Measurements from ENCODE around the gene SLC15A4.
A peak's percentile ranks its signal among the peaks of the same experiment; 100 is the strongest.
"Not testable (repeated sequence)": the region's sequence is repeated elsewhere in the genome, so short reads cannot be mapped to it uniquely, and the experiment has no call there.

Gene SLC15A4

DNA sequence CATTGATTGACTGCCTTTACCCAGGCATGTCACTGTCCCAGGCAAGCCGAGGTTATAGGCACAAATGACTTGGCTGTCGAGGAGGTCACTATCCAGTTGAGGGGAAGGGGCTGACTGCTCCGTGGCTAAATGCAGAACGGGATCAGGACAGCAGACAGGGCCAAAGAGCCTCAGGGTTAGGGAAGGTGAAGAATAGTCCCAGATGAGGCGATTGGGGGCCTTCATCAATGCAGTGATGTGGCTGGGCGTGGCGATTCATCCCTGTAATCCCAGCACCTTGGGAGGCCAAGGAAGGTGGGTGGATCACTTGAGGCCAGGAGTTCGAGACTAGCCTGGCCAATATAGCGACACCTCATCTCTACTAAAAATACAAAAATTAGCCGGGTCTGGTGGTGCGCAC, 18.8 kb upstream of the SLC15A4 start:
- Histone ChIP-seq H2AFZ (ENCODE audit: low read depth, low read length) (no peak overlapping the region), H3K36me3 (replicated peaks; ENCODE audit: low read depth, low read length) (no peaks in the 10 kb centered on the region), H3K4me3 (ENCODE audit: low read length) (no peak overlapping the region), H3K27me3 (ENCODE audit: low read depth, low read length) (peaks cover 41% of the 10 kb centered on the region), H3K9ac (ENCODE audit: low read length) (no peak overlapping the region), H3K9me3 (ENCODE audit: insufficient read depth, low read length) (no peaks in the 10 kb centered on the region), H3K27ac (ENCODE audit: low read length) (no peak overlapping the region), H3K4me2 (ENCODE audit: low read length) (no peak overlapping the region), H4K20me1 (ENCODE audit: insufficient read depth, low read length) (no peaks in the 10 kb centered on the region), H3K4me1 (ENCODE audit: low read length) (peaks cover 31% of the 10 kb centered on the region), H3K79me2 (ENCODE audit: low read length) (no peaks in the 10 kb centered on the region)
- no peak for TF ChIP-seq EZH2phosphoT487 (IDR thresholded peaks at IDR 0.05; ENCODE audit: low read depth)
- TF ChIP-seq, protein P1, sequence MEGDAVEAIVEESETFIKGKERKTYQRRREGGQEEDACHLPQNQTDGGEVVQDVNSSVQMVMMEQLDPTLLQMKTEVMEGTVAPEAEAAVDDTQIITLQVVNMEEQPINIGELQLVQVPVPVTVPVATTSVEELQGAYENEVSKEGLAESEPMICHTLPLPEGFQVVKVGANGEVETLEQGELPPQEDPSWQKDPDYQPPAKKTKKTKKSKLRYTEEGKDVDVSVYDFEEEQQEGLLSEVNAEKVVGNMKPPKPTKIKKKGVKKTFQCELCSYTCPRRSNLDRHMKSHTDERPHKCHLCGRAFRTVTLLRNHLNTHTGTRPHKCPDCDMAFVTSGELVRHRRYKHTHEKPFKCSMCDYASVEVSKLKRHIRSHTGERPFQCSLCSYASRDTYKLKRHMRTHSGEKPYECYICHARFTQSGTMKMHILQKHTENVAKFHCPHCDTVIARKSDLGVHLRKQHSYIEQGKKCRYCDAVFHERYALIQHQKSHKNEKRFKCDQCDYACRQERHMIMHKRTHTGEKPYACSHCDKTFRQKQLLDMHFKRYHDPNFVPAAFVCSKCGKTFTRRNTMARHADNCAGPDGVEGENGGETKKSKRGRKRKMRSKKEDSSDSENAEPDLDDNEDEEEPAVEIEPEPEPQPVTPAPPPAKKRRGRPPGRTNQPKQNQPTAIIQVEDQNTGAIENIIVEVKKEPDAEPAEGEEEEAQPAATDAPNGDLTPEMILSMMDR (IDR thresholded peaks at IDR 0.05; ENCODE audit: low read depth, low read length): no peak

DNA sequence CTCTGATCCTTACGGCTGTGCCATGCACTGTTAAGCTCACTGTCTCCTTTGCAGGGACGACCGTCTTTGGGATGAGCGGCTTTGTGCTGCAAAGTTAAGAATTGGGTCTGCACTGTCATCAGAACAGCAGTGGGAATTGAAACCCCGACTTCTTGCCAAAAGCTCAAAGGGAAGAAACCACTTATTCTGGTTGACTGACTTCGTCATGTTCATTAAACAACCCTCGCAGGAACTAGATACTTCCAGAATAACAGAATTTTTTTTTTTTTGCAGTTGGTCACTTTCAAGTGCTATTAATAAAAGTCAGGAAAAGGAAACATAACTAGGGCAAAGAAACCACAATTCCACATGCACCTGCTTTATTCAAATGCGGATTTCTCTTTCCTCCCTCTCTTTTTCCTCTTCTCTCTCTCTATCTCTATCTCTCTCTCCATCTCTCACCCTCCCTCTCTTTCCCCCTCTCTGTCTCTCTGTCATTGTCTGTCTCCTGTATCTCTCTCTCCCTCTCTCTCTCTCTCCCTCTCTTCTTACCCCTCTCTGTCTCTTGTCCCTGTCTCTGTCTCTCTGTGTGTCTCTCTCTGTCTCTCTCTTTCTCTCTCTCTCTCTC, 17.2 kb upstream of the SLC15A4 start:
- Histone ChIP-seq H3K27me3 (ENCODE audit: low read depth, low read length) (peaks cover 41% of the 10 kb centered on the region), H2AFZ (ENCODE audit: low read depth, low read length) (no peak overlapping the region), H3K79me2 (ENCODE audit: low read length) (no peaks in the 10 kb centered on the region), H3K36me3 (replicated peaks; ENCODE audit: low read depth, low read length) (no peaks in the 10 kb centered on the region), H4K20me1 (ENCODE audit: insufficient read depth, low read length) (no peaks in the 10 kb centered on the region), H3K9me3 (ENCODE audit: insufficient read depth, low read length) (no peaks in the 10 kb centered on the region), H3K27ac (ENCODE audit: low read length) (no peak overlapping the region; the same call in 1 of the 2 replicates), H3K9ac (ENCODE audit: low read length) (peak overlapping the region; percentile 8; the same call in 1 of the 2 replicates), H3K4me1 (ENCODE audit: low read length) (peaks cover 31% of the 10 kb centered on the region), H3K4me3 (ENCODE audit: low read length) (peak overlapping the region; percentile 64), H3K4me2 (ENCODE audit: low read length) (peak overlapping the region; percentile 83)
- no peak for TF ChIP-seq EZH2phosphoT487 (IDR thresholded peaks at IDR 0.05; ENCODE audit: low read depth)
- TF ChIP-seq, protein P1 (IDR thresholded peaks at IDR 0.05; ENCODE audit: low read depth, low read length): no peak

DNA sequence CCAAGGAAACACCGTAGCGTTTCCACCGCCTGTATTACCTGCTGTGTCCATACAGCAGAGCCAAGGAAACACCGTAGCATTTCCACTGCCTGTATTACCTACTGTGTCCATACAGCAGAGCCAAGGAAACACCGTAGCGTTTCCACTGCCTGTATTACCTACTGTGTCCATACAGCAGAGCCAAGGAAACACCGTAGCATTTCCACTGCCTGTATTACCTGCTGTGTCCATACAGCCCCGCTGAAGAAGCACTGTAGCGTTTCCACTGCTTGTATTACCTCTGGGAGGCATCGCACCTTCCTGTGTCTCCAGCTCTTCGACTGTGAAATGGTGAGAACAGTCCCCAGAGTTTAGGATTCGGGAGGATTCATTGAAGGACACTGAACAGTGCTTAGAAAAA, 16.1 kb upstream of the SLC15A4 start:
- peak overlapping the region; percentile 83 for H3K4me2 ChIP-seq (ENCODE audit: low read length)
- H2AFZ ChIP-seq (ENCODE audit: low read depth, low read length); H3K4me3 ChIP-seq (ENCODE audit: low read length); H3K36me3 ChIP-seq (replicated peaks; ENCODE audit: low read depth, low read length); H3K79me2 ChIP-seq (ENCODE audit: low read length); H4K20me1 ChIP-seq (ENCODE audit: insufficient read depth, low read length); H3K27ac ChIP-seq (ENCODE audit: low read length); H3K9me3 ChIP-seq (ENCODE audit: insufficient read depth, low read length); H3K9ac ChIP-seq (ENCODE audit: low read length): not testable (repeated sequence)
- H3K27me3 ChIP-seq (ENCODE audit: low read depth, low read length): peaks cover 41% of the 10 kb centered on the region
- H3K4me1 ChIP-seq (ENCODE audit: low read length): peaks cover 31% of the 10 kb centered on the region

DNA sequence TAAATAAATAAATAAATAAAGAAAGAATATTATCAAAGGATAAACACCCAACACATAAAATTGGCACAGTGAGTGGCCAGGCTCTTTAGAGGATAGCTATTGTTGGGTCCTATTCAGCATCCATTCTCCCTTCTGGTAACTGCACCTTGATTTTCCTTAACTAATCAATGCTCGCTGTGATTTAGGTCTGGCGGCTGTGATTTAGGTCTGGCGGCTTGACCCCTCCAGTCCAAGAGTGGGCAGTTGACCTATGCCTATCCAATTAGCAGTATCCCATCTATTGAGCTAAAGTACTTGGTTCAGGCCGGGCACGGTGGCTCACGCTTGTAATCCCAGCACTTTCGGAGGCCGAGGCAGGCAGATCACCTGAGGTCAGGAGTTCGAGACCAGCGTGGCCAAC, 9.7 kb upstream of the SLC15A4 start:
- Histone ChIP-seq H3K4me1 (ENCODE audit: low read length) (peaks cover 31% of the 10 kb centered on the region), H3K9ac (ENCODE audit: low read length) (no peak overlapping the region), H3K79me2 (ENCODE audit: low read length) (no peaks in the 10 kb centered on the region), H3K36me3 (replicated peaks; ENCODE audit: low read depth, low read length) (no peaks in the 10 kb centered on the region), H3K27ac (ENCODE audit: low read length) (no peak overlapping the region), H3K27me3 (ENCODE audit: low read depth, low read length) (no peaks in the 10 kb centered on the region), H2AFZ (ENCODE audit: low read depth, low read length) (no peak overlapping the region), H3K9me3 (ENCODE audit: insufficient read depth, low read length) (no peaks in the 10 kb centered on the region), H4K20me1 (ENCODE audit: insufficient read depth, low read length) (0 out of 2 replicates have a peak, but pooled peaks cover 2% of the 10 kb centered on the region), H3K4me2 (ENCODE audit: low read length) (no peak overlapping the region), H3K4me3 (ENCODE audit: low read length) (no peak overlapping the region)
- no peak for TF ChIP-seq EZH2phosphoT487 (IDR thresholded peaks at IDR 0.05; ENCODE audit: low read depth)
- TF ChIP-seq, protein P1 (IDR thresholded peaks at IDR 0.05; ENCODE audit: low read depth, low read length): no peak

Measured in OCI-LY3 (cell line).